GM12878 (cell line): ENCODE data around the gene NUDT22.

Experiments
- EGR1 ChIP-seq, 2 experiments: IDR thresholded peaks; 1 replicate in 1 of 2; 2 replicates in 1 of 2; pipeline ENCODE4 v1.6.1; 2011 to 2012; ENCODE audit warnings: low read depth in 2 of 2, low read length in 2 of 2, borderline replicate concordance in 1 of 2, mild to moderate bottlenecking in 1 of 2, moderate library complexity in 1 of 2
- ESRRA ChIP-seq: IDR thresholded peaks from 2 replicates; pipeline ENCODE4 v1.6.1; 2012; ENCODE audit warnings: mild to moderate bottlenecking, low read length, improper control_type of control experiment
- HDAC2 ChIP-seq: fragments of 200-600 bp; sonication (generic); IDR thresholded peaks from 2 replicates; pipeline ENCODE4 v1.6.1; 2017
- JUNB ChIP-seq: IDR thresholded peaks from 2 replicates; pipeline ENCODE4 v1.6.1; 2016; ENCODE audit warnings: antibody characterized with exemption, mild to moderate bottlenecking
- POLR2A ChIP-seq: IDR thresholded peaks from 2 replicates; pipeline ENCODE4 v1.6.1; 2011; ENCODE audit warnings: low read depth, mild to moderate bottlenecking, low read length
- TF ChIP-seq, protein P1 (sequence below), 3 experiments: IDR thresholded peaks in 2 of 3; conservative IDR thresholded peaks in 1 of 3; 2 replicates each; pipeline ENCODE4 v1.5.1; 2011; ENCODE audit warnings: low read depth in 3 of 3, low read length in 3 of 3, mild to moderate bottlenecking in 3 of 3, control low read depth in 2 of 3, moderate library complexity in 2 of 3, inconsistent platforms in 1 of 3, mixed read lengths in 1 of 3; ENCODE audit not compliant: control insufficient read depth in 2 of 3, insufficient read depth in 1 of 3; ENCODE audit errors: extremely low read depth in 1 of 3

DNA sequence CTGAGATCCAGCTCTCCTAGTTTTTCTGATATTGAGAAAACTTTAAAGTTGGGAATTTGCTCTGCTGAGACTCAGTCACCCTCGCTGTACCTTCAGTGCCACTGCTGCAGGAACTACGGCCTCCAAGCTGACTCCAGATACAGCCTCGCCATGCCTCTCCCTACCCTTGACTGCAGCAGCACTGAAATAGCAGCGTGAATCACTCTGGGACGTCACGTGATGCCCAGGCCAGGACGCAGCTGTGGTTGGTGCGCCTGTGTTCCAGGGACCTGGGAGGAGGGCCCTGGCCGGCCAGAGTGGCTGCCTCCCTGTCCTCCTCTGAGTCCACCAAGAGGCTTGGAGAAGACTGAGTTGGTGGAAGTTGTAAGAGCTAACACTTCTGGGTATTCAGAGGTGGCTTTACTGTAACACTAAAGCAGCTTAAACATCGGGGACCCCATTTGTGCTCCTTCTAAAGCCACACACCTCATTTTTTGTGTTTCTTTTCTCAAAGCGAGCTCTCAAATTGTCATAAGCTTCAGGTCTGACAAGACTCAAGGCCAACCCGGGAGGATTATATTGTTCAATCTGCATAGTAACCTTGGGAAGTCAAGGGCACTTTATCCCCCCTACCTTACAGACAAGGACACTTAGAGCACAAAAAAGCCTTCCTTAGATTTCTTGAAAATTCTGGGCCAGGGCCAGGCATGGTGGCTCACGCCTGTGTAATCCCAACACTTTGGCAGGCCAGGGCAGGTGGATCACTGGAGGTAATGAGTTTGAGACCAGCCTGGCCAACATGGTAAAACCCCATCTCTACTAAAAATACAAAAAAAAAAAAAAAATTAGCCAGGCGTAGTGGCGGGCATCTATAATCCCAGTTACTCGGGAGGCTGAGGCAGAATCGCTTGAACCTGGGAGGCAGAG is 44.3 kb upstream of the NUDT22 start:
- TF ChIP-seq, protein P1, sequence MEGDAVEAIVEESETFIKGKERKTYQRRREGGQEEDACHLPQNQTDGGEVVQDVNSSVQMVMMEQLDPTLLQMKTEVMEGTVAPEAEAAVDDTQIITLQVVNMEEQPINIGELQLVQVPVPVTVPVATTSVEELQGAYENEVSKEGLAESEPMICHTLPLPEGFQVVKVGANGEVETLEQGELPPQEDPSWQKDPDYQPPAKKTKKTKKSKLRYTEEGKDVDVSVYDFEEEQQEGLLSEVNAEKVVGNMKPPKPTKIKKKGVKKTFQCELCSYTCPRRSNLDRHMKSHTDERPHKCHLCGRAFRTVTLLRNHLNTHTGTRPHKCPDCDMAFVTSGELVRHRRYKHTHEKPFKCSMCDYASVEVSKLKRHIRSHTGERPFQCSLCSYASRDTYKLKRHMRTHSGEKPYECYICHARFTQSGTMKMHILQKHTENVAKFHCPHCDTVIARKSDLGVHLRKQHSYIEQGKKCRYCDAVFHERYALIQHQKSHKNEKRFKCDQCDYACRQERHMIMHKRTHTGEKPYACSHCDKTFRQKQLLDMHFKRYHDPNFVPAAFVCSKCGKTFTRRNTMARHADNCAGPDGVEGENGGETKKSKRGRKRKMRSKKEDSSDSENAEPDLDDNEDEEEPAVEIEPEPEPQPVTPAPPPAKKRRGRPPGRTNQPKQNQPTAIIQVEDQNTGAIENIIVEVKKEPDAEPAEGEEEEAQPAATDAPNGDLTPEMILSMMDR (IDR thresholded peaks at IDR 0.05 in 2 of 3, conservative IDR thresholded peaks at IDR 0.05 in 1 of 3; ENCODE audit: control insufficient read depth in 2 of 3, extremely low read depth in 1 of 3, insufficient read depth in 1 of 3, low read depth in 3 of 3, low read length in 3 of 3), result no peak
- TF ChIP-seq JUNB, result no peak
- TF ChIP-seq EGR1 (IDR thresholded peaks at IDR 0.05; ENCODE audit: borderline replicate concordance in 1 of 2, low read depth in 2 of 2, low read length in 2 of 2), result no peak
- no peak for TF ChIP-seq HDAC2
- TF ChIP-seq POLR2A, result peak; percentile 81
- TF ChIP-seq ESRRA, result no peak
